SK-N-SH (cell line): ENCODE results near the gene PDHX. TPM values are rescaled to one million over a fixed set of nuclear protein-coding genes. Genes with fewer than 3 reads are reported as not detected.

Experiments used
- CTCF ChIA-PET: fragments of 300-600, 350-600 bp; formaldehyde crosslinking; extraction: SDS; loops from one replicate; lab custom pipeline; 2021; lab: Yijun Ruan, JAX
- POLR2A ChIA-PET: fragments of 350-600 bp; sonication (Branson Sonifier 250); formaldehyde crosslinking; extraction: SDS; loops from one replicate; lab custom pipeline; 2020; ENCODE audit warnings: antibody characterized with exemption, inconsistent platforms; lab: Yijun Ruan, JAX
- DNase-seq: peaks from one replicate; pipeline ENCODE4 v3.0.0; 2012
- H2AFZ ChIP-seq: fragments of 200-600 bp; sonication (generic); 2 replicates; pipeline ENCODE4 v1.8.1; 2016; ENCODE audit warnings: antibody characterized with exemption, mild to moderate bottlenecking, low read depth
- H3F3A ChIP-seq: fragments of 200-600 bp; sonication (generic); replicated peaks from 2 replicates; pipeline ENCODE3; 2016; ENCODE audit warnings: antibody characterized with exemption, mild to moderate bottlenecking; ENCODE audit not compliant: insufficient read depth
- H3K27ac ChIP-seq, 2 experiments: fragments of 200-500 bp in 1 of 2; fragments of 200-600 bp in 1 of 2; sonication (Bioruptor generic) in 1 of 2; sonication (generic), shearing (Covaris generic) in 1 of 2; 2 replicates each; pipeline versions ENCODE4 v1.5.1 to v1.6.1; 2014 to 2016; ENCODE audit warnings: low read depth in 2 of 2, inconsistent platforms in 1 of 2, low read length in 1 of 2, mild to moderate bottlenecking in 1 of 2, mixed read lengths in 1 of 2
- H3K27me3 ChIP-seq: fragments of 200-600 bp; sonication (generic), shearing (Covaris generic); 2 replicates; pipeline ENCODE4 v1.6.1; 2016; ENCODE audit warnings: mixed run types; ENCODE audit not compliant: insufficient read depth
- H3K36me3 ChIP-seq, 2 experiments: fragments of 200-500 bp in 1 of 2; fragments of 200-600 bp in 1 of 2; sonication (Bioruptor generic) in 1 of 2; sonication (generic) in 1 of 2; replicated peaks in 1 of 2; 2 replicates each; pipeline versions ENCODE3 to v1.5.1; 2014 to 2016; ENCODE audit warnings: low read length in 1 of 2, mild to moderate bottlenecking in 1 of 2; ENCODE audit not compliant: insufficient read depth in 2 of 2, control insufficient read depth in 1 of 2
- H3K4me1 ChIP-seq, 2 experiments: fragments of 200-500 bp in 1 of 2; fragments of 200-600 bp in 1 of 2; sonication (Bioruptor generic) in 1 of 2; sonication (generic), shearing (Covaris generic) in 1 of 2; 2 replicates each; pipeline versions ENCODE4 v1.5.1 to v1.6.1; 2014 to 2016; ENCODE audit warnings: low read depth in 1 of 2, low read length in 1 of 2, mixed run types in 1 of 2; ENCODE audit not compliant: insufficient read depth in 2 of 2, control insufficient read depth in 1 of 2
- H3K4me2 ChIP-seq: fragments of 200-600 bp; sonication (generic), shearing (Covaris generic); 2 replicates; pipeline ENCODE4 v1.6.1; 2017; ENCODE audit warnings: mixed run types
- H3K4me3 ChIP-seq, 2 experiments: fragments of 200-500 bp in 1 of 2; fragments of 200-600 bp in 1 of 2; sonication (Bioruptor generic) in 1 of 2; sonication (generic), shearing (Covaris generic) in 1 of 2; 2 replicates each; pipeline versions ENCODE4 v1.5.1 to v1.8.1; 2014 to 2016; ENCODE audit warnings: low read depth in 2 of 2, inconsistent platforms in 1 of 2, low read length in 1 of 2, mild to moderate bottlenecking in 1 of 2, mixed read lengths in 1 of 2, moderate library complexity in 1 of 2
- H3K79me2 ChIP-seq: fragments of 200-600 bp; sonication (generic); 2 replicates; pipeline ENCODE4 v1.8.1; 2017; ENCODE audit warnings: mild to moderate bottlenecking; ENCODE audit not compliant: insufficient read depth
- H3K9ac ChIP-seq: fragments of 200-600 bp; sonication (generic); 2 replicates; pipeline ENCODE4 v1.6.1; 2017; ENCODE audit warnings: mixed run types
- H3K9me2 ChIP-seq: fragments of 200-600 bp; sonication (generic); 2 replicates; pipeline ENCODE4 v1.6.1; 2017; ENCODE audit warnings: mixed run types
- H3K9me3 ChIP-seq: fragments of 200-600 bp; sonication (generic); 2 replicates; pipeline ENCODE4 v1.6.1; 2017; ENCODE audit warnings: mixed run types, mild to moderate bottlenecking, moderate library complexity
- H4K20me1 ChIP-seq: fragments of 200-600 bp; sonication (generic); 2 replicates; pipeline ENCODE4 v1.6.1; 2017; ENCODE audit warnings: mild to moderate bottlenecking, mixed run types; ENCODE audit not compliant: insufficient read depth
- CHD2 ChIP-seq: fragments of 150-350 bp; IDR thresholded peaks from 2 replicates; pipeline ENCODE4 v1.6.1; 2018; ENCODE audit warnings: low read length; ENCODE audit not compliant: partially characterized antibody
- CTCF ChIP-seq: fragments of 200-600 bp; sonication (generic); IDR thresholded peaks from 2 replicates; pipeline ENCODE4 v1.6.1; 2017; ENCODE audit warnings: antibody characterized with exemption, mild to moderate bottlenecking, moderate library complexity
- ELF1 ChIP-seq: IDR thresholded peaks from 2 replicates; pipeline ENCODE4 v1.4.0; 2012
- EP300 ChIP-seq, 2 experiments: IDR thresholded peaks; 2 replicates each; pipeline versions ENCODE4 v1.4.0 to v1.6.1; 2012; ENCODE audit warnings: borderline replicate concordance in 1 of 2, low read depth in 1 of 2, low read length in 1 of 2
- EZH2phosphoT487 ChIP-seq: fragments of 200-600 bp; sonication (generic); IDR thresholded peaks from 2 replicates; pipeline ENCODE4 v1.6.1; 2017; ENCODE audit warnings: low read depth, mixed run types, mild to moderate bottlenecking, antibody characterized with exemption, moderate library complexity, borderline replicate concordance
- FOSL2 ChIP-seq: IDR thresholded peaks from 2 replicates; pipeline ENCODE4 v1.4.0; 2012; ENCODE audit warnings: low read depth, mild to moderate bottlenecking, moderate library complexity, borderline replicate concordance
- FOXM1 ChIP-seq: IDR thresholded peaks from 2 replicates; pipeline ENCODE4 v1.4.0; 2012; ENCODE audit warnings: low read depth, mild to moderate bottlenecking
- GABPA ChIP-seq: IDR thresholded peaks from 2 replicates; pipeline ENCODE4 v1.4.0; 2012; ENCODE audit warnings: low read depth, mild to moderate bottlenecking
- GATA2 ChIP-seq: sonication (generic); formaldehyde crosslinking; IDR thresholded peaks from 2 replicates; pipeline ENCODE4 v1.5.0; 2020; ENCODE audit warnings: mild to moderate bottlenecking, missing genetic modification reagents
- JUND ChIP-seq: IDR thresholded peaks from 2 replicates; pipeline ENCODE4 v1.4.0; 2012
- MXI1 ChIP-seq: IDR thresholded peaks from 2 replicates; pipeline ENCODE4 v1.6.1; 2012; ENCODE audit warnings: mild to moderate bottlenecking, low read depth, low read length, improper control_type of control experiment
- NRF1 ChIP-seq: IDR thresholded peaks from 2 replicates; pipeline ENCODE4 v1.6.1; 2012; ENCODE audit warnings: low read depth, mild to moderate bottlenecking, low read length
- POLR2AphosphoS5 ChIP-seq: IDR thresholded peaks from 2 replicates; pipeline ENCODE4 v1.6.1; 2012; ENCODE audit warnings: low read depth, low read length
- RFX5 ChIP-seq: IDR thresholded peaks from 2 replicates; pipeline ENCODE4 v1.6.1; 2012; ENCODE audit warnings: mild to moderate bottlenecking, improper control_type of control experiment, low read length
- SIN3A ChIP-seq: IDR thresholded peaks from 2 replicates; pipeline ENCODE4 v1.6.1; 2012; ENCODE audit warnings: low read depth, mild to moderate bottlenecking, low read length, moderate library complexity, borderline replicate concordance
- TAF1 ChIP-seq: IDR thresholded peaks from 2 replicates; pipeline ENCODE4 v1.6.1; 2012; ENCODE audit warnings: low read depth, mild to moderate bottlenecking, low read length, moderate library complexity, borderline replicate concordance
- TCF12 ChIP-seq: IDR thresholded peaks from 2 replicates; pipeline ENCODE4 v1.4.0; 2012
- TEAD4 ChIP-seq: IDR thresholded peaks from 2 replicates; pipeline ENCODE4 v1.4.0; 2012; ENCODE audit warnings: mild to moderate bottlenecking, borderline replicate concordance; ENCODE audit not compliant: insufficient read depth
- USF2 ChIP-seq: fragments of 150-350 bp; IDR thresholded peaks from 2 replicates; pipeline ENCODE4 v1.6.1; 2017; ENCODE audit warnings: antibody characterized with exemption, low read length, low read depth, borderline replicate concordance
- YY1 ChIP-seq: IDR thresholded peaks from 2 replicates; pipeline ENCODE4 v1.4.0; 2012; ENCODE audit warnings: low read depth, mild to moderate bottlenecking
- polyA plus RNA-seq, 3 experiments: library from polyadenylated mRNA; depleted of rRNA; stranded (reverse); fragments of >200 nt; gene quantifications; 2 replicates each; pipeline ENCODE4 v1.2.3, GENCODE V29; 2012
- TF ChIP-seq, protein P1 (sequence below): IDR thresholded peaks from 2 replicates; pipeline ENCODE4; 2012
- TF ChIP-seq, protein P2 (sequence below): IDR thresholded peaks from 2 replicates; pipeline ENCODE4 v1.4.0; 2012; ENCODE audit warnings: low read depth, borderline replicate concordance

PDHX gene
- polyA plus RNA-seq, 1 of the 3 experiments (the other 2 are of a cell fraction) = 14.8 TPM

- 0 out of 4 replicates have a peak, but pooled peaks of 1 of the 2 experiments have one; percentile 2 for TF ChIP-seq EP300 (IDR thresholded peaks at IDR 0.05; ENCODE audit: borderline replicate concordance in 1 of 2, low read depth in 1 of 2, low read length in 1 of 2)
- TF ChIP-seq, all 33 proteins: peak for 6
These were observed 9.8 kb downstream of the PDHX start (continued) for GRCh38 chr11:34926101-34926830.

GRCh38 chr11:34926831-34927132 is 10.4 kb downstream of the PDHX start:
- POLR2A ChIA-PET = no interaction called here
- peaks cover 11 to 30% of the 10 kb centered on the region in 2 experiments; a peak in 2 of 4 replicates for H3K4me1 ChIP-seq
- CTCF ChIA-PET = interaction anchor here (0.6 to 6.8 kb wide), 60 partner anchors 8 to 1552 kb away, joined by 3 to 92 read pairs (median 4); partner anchors contain the start of genes APIP and PDHX
- H3K9ac ChIP-seq = peak overlapping the region; percentile 20; the same call in 1 of the 2 replicates
- peaks cover 91% of the 10 kb centered on the region for H3K79me2 ChIP-seq
- H3K36me3 ChIP-seq = peaks cover 4 to 9% of the 10 kb centered on the region in 2 experiments
- no peaks in the 10 kb centered on the region for H3K9me2 ChIP-seq
- H3K27me3 ChIP-seq = no peaks in the 10 kb centered on the region
- peak overlapping the region; percentile 63 to 67; a peak in 3 of 4 replicates for H3K27ac ChIP-seq
- no peaks in the 10 kb centered on the region for H4K20me1 ChIP-seq
- no peaks in the 10 kb centered on the region for H3K9me3 ChIP-seq
- peaks cover 20% of the 10 kb centered on the region for H3F3A ChIP-seq
- H3K4me2 ChIP-seq = peak overlapping the region; percentile 33
- H3K4me3 ChIP-seq = 0 out of 4 replicates have a peak overlapping the region, but pooled peaks of 1 of the 2 experiments have one; percentile 7
- H2AFZ ChIP-seq = no peak overlapping the region
- DNase-seq = no peak
- TF ChIP-seq YY1 (no peak), JUND (peak; percentile 24; the same call in 1 of the 2 replicates), USF2 (no peak), MXI1 (no peak), EZH2phosphoT487 (no peak), GATA2 (CRISPR knock-in tag) (no peak), CHD2 (no peak), SIN3A (no peak), TCF12 (peak; percentile 15; the same call in 1 of the 2 replicates), CTCF (no peak), TEAD4 (no peak), FOSL2 (peak; percentile 50; the same call in 1 of the 2 replicates), GABPA (no peak), NRF1 (no peak), TAF1 (no peak), POLR2AphosphoS5 (no peak), FOXM1 (0 out of 2 replicates have a peak, but pooled peaks have one; percentile 43), RFX5 (no peak), ELF1 (no peak)
- TF ChIP-seq, protein P1, sequence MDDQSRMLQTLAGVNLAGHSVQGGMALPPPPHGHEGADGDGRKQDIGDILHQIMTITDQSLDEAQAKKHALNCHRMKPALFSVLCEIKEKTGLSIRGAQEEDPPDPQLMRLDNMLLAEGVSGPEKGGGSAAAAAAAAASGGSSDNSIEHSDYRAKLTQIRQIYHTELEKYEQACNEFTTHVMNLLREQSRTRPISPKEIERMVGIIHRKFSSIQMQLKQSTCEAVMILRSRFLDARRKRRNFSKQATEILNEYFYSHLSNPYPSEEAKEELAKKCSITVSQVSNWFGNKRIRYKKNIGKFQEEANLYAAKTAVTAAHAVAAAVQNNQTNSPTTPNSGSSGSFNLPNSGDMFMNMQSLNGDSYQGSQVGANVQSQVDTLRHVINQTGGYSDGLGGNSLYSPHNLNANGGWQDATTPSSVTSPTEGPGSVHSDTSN = peak; percentile 12; the same call in 1 of the 2 replicates
- TF ChIP-seq, protein P2, sequence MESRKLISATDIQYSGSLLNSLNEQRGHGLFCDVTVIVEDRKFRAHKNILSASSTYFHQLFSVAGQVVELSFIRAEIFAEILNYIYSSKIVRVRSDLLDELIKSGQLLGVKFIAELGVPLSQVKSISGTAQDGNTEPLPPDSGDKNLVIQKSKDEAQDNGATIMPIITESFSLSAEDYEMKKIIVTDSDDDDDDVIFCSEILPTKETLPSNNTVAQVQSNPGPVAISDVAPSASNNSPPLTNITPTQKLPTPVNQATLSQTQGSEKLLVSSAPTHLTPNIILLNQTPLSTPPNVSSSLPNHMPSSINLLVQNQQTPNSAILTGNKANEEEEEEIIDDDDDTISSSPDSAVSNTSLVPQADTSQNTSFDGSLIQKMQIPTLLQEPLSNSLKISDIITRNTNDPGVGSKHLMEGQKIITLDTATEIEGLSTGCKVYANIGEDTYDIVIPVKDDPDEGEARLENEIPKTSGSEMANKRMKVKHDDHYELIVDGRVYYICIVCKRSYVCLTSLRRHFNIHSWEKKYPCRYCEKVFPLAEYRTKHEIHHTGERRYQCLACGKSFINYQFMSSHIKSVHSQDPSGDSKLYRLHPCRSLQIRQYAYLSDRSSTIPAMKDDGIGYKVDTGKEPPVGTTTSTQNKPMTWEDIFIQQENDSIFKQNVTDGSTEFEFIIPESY = no peak
